Keratinocyte (primary cell): ENCODE data around the gene DRAM2.

Experiments used
- EZH2 ChIP-seq: IDR thresholded peaks from one replicate; pipeline ENCODE4 v1.6.1; 2012; ENCODE audit warnings: inconsistent platforms, mild to moderate bottlenecking, low read length, moderate library complexity
- TF ChIP-seq, protein P1 (sequence below), 3 experiments: IDR thresholded peaks in 1 of 3; conservative IDR thresholded peaks in 1 of 3; optimal IDR thresholded peaks in 1 of 3; 2 replicates in 2 of 3; 3 replicates in 1 of 3; pipeline versions ENCODE3 to v1.5.1; 2011; ENCODE audit warnings: low read length in 3 of 3, mild to moderate bottlenecking in 3 of 3, moderate library complexity in 2 of 3, control low read depth in 1 of 3, inconsistent platforms in 1 of 3; ENCODE audit not compliant: insufficient read depth in 2 of 3; ENCODE audit errors: extremely low read depth in 1 of 3

GRCh38 chr1:111163363-111163762 is 23.5 kb upstream of the DRAM2 start:
- TF ChIP-seq EZH2 = no peak
- TF ChIP-seq, protein P1, sequence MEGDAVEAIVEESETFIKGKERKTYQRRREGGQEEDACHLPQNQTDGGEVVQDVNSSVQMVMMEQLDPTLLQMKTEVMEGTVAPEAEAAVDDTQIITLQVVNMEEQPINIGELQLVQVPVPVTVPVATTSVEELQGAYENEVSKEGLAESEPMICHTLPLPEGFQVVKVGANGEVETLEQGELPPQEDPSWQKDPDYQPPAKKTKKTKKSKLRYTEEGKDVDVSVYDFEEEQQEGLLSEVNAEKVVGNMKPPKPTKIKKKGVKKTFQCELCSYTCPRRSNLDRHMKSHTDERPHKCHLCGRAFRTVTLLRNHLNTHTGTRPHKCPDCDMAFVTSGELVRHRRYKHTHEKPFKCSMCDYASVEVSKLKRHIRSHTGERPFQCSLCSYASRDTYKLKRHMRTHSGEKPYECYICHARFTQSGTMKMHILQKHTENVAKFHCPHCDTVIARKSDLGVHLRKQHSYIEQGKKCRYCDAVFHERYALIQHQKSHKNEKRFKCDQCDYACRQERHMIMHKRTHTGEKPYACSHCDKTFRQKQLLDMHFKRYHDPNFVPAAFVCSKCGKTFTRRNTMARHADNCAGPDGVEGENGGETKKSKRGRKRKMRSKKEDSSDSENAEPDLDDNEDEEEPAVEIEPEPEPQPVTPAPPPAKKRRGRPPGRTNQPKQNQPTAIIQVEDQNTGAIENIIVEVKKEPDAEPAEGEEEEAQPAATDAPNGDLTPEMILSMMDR (optimal IDR thresholded peaks at IDR 0.05 in 1 of 3, IDR thresholded peaks at IDR 0.05 in 1 of 3, conservative IDR thresholded peaks at IDR 0.05 in 1 of 3; ENCODE audit: extremely low read depth in 1 of 3, insufficient read depth in 2 of 3, low read length in 3 of 3) = no peak
